Endothelial cell of umbilical vein (primary cell): Measurements from ENCODE around the gene DPP6.

ENCODE experiments used
- CTCF ChIP-seq, 2 donors: IDR thresholded peaks; 1 replicate in 1 of 2; 2 replicates in 1 of 2; pipeline ENCODE4 v1.5.1; 2011; ENCODE audit warnings: low read length in 2 of 2, mild to moderate bottlenecking in 2 of 2, moderate library complexity in 2 of 2, control low read depth in 1 of 2, inconsistent platforms in 1 of 2, low read depth in 1 of 2; ENCODE audit not compliant: insufficient read depth in 1 of 2; ENCODE audit errors: extremely low read depth in 1 of 2
- EZH2 ChIP-seq: IDR thresholded peaks from 2 replicates; pipeline ENCODE4 v1.6.1; 2012; ENCODE audit warnings: borderline replicate concordance, low read depth, mild to moderate bottlenecking, moderate library complexity, low read length, inconsistent platforms; ENCODE audit not compliant: severe bottlenecking
- FOS ChIP-seq: IDR thresholded peaks from 2 replicates; pipeline ENCODE4 v1.6.1; 2011; ENCODE audit warnings: mild to moderate bottlenecking, low read length, moderate library complexity, borderline replicate concordance; ENCODE audit not compliant: insufficient read depth
- POLR2A ChIP-seq: IDR thresholded peaks from 2 replicates; pipeline ENCODE4 v1.6.1; 2012; ENCODE audit warnings: low read depth, mild to moderate bottlenecking, control low read depth, low read length
- POLR2AphosphoS5 ChIP-seq: IDR thresholded peaks from 2 replicates; pipeline ENCODE4 v1.6.1; 2012; ENCODE audit warnings: low read depth, mild to moderate bottlenecking, control low read depth, low read length, moderate library complexity; ENCODE audit not compliant: insufficient read depth

GRCh38 chr7:154746571-154747360 lies 694.6 kb downstream of the DPP6 start:
- TF ChIP-seq CTCF (IDR thresholded peaks at IDR 0.05; ENCODE audit: extremely low read depth in 1 of 2, insufficient read depth in 1 of 2, low read depth in 1 of 2, low read length in 2 of 2) (no peak), POLR2A (no peak), FOS (no peak), POLR2AphosphoS5 (no peak), EZH2 (no peak)
